ENCODE results near the gene SYNJ2. TPM values are rescaled to one million over a fixed set of nuclear protein-coding genes. Genes with fewer than 3 reads are reported as not detected.

Gene SYNJ2
- total and polyA plus RNA-seq, 9 donors, result 3.6 to 18.7 (median 9.8) TPM

GRCh38 chr6:158111987-158112386 is 130.3 kb downstream of the SYNJ2 start:
- no peak for TF ChIP-seq CTCF (IDR thresholded peaks at IDR 0.05)
- no peak for TF ChIP-seq EP300 (IDR thresholded peaks at IDR 0.05)
- no peak for TF ChIP-seq POLR2A (IDR thresholded peaks at IDR 0.05)
- intact Hi-C loops (cut with DNase I), result no loop called here
- 96 to 97% (median 97%) methylated on average over 5 of the region's 5 CpGs for WGBS, 3 donors
- Histone ChIP-seq H3K4me1 (ENCODE audit: insufficient read depth) (no peaks in the 10 kb centered on the region), H3K9me3 (no peaks in the 10 kb centered on the region), H3K4me3 (no peak overlapping the region), H3K27ac (no peak overlapping the region), H3K27me3 (no peaks in the 10 kb centered on the region), H3K36me3 (no peaks in the 10 kb centered on the region)
- no peak for DNase-seq

GRCh38 chr6:158113802-158114201 is 132.1 kb downstream of the SYNJ2 start:
- no peak overlapping the region for H3K27ac ChIP-seq
- no peak for DNase-seq
- no peak for TF ChIP-seq CTCF (IDR thresholded peaks at IDR 0.05)
- no peaks in the 10 kb centered on the region for H3K27me3 ChIP-seq
- H3K4me3 ChIP-seq, result no peak overlapping the region
- intact Hi-C loops (cut with DNase I), result no loop called here
- no peaks in the 10 kb centered on the region for H3K4me1 ChIP-seq (ENCODE audit: insufficient read depth)
- H3K36me3 ChIP-seq, result no peaks in the 10 kb centered on the region
- H3K9me3 ChIP-seq, result no peaks in the 10 kb centered on the region

GRCh38 chr6:158115102-158115501 is 133.4 kb downstream of the SYNJ2 start:
- H3K27me3 ChIP-seq, result no peaks in the 10 kb centered on the region
- H3K9me3 ChIP-seq, result no peaks in the 10 kb centered on the region
- no peak overlapping the region for H3K27ac ChIP-seq
- TF ChIP-seq EP300 (IDR thresholded peaks at IDR 0.05) (no peak), POLR2A (IDR thresholded peaks at IDR 0.05) (no peak), CTCF (IDR thresholded peaks at IDR 0.05) (no peak)
- no peak for DNase-seq
- no peak overlapping the region for H3K4me3 ChIP-seq
- no peaks in the 10 kb centered on the region for H3K36me3 ChIP-seq
- intact Hi-C loops (cut with DNase I), result no loop called here
- H3K4me1 ChIP-seq (ENCODE audit: insufficient read depth), result no peaks in the 10 kb centered on the region
- 97 to 98% (median 98%) methylated on average over 4 of the region's 4 CpGs for WGBS, 3 donors

- H3K27ac ChIP-seq, result no peak overlapping the region
- H3K36me3 ChIP-seq, result no peaks in the 10 kb centered on the region
- TF ChIP-seq CTCF (IDR thresholded peaks at IDR 0.05), result no peak
- no peak for TF ChIP-seq POLR2A (IDR thresholded peaks at IDR 0.05)
- TF ChIP-seq EP300 (IDR thresholded peaks at IDR 0.05), result no peak
- no peaks in the 10 kb centered on the region for H3K9me3 ChIP-seq
- WGBS, 3 donors, result 91 to 93% (median 91%) methylated on average over 6 of the region's 6 CpGs
- H3K4me3 ChIP-seq, result no peak overlapping the region
- no peaks in the 10 kb centered on the region for H3K27me3 ChIP-seq
- DNase-seq, result no peak
- intact Hi-C loops (cut with DNase I), result no loop called here
- no peaks in the 10 kb centered on the region for H3K4me1 ChIP-seq (ENCODE audit: insufficient read depth)
Measured at GRCh38 chr6:158115508-158115907, 133.8 kb downstream of the SYNJ2 start.

- Histone ChIP-seq H3K27me3 (no peaks in the 10 kb centered on the region), H3K4me3 (no peak overlapping the region), H3K27ac (no peak overlapping the region), H3K4me1 (ENCODE audit: insufficient read depth) (no peaks in the 10 kb centered on the region), H3K36me3 (no peaks in the 10 kb centered on the region), H3K9me3 (no peaks in the 10 kb centered on the region)
- no peak for DNase-seq
- 83 to 90% (median 90%) methylated on average over 3 of the region's 3 CpGs for WGBS, 3 donors
- intact Hi-C loops (cut with DNase I), result no loop called here
- TF ChIP-seq POLR2A (IDR thresholded peaks at IDR 0.05), result no peak
- no peak for TF ChIP-seq EP300 (IDR thresholded peaks at IDR 0.05)
Measured at GRCh38 chr6:158118886-158119285, 137.2 kb downstream of the SYNJ2 start.
